ENCODE data around the gene SULT1E1. TPM values are rescaled to one million over a fixed set of nuclear protein-coding genes. Genes with fewer than 3 reads are reported as not detected.

The SULT1E1 gene
- total and polyA plus RNA-seq, 10 of the 15 experiments (the other 5 are each of a cell fraction or from before 2014, with no cell fraction given), result not detected

DNA sequence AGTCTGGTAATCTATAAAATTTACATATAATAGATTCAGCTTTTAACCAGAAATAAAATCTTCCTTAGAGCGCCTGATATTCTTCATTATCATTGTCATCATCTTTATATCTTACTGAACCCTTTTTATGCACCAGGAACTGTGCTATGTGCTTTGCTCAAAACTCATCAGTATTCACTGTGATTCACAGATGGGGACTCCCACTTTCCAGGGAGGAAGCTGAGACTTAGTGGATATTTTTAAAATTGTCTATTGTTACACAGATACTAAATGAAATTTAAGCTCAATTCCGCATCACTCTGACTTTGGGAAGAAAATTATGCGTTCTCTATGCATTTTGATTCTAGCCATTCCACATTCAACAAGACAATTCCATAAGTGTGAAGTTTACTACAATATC is 34.8 kb upstream of the SULT1E1 start:
- ATAC-seq (no peak), DNase-seq (ENCODE audit: low read depth, low spot score) (no peak), FAIRE-seq (no peak)
- Histone ChIP-seq H3K9ac (ENCODE audit: control insufficient read depth, insufficient read depth, low read length) (no peak overlapping the region), H4K20me1 (ENCODE audit: control insufficient read depth, insufficient read depth) (no peaks in the 10 kb centered on the region), H3K27me3 (replicated peaks in 1 of 2; ENCODE audit: control insufficient read depth in 2 of 2, insufficient read depth in 2 of 2, low read length in 1 of 2) (no peaks in the 10 kb centered on the region), H3K27ac (ENCODE audit: control insufficient read depth, insufficient read depth) (no peak overlapping the region), H3K9me3 (replicated peaks; ENCODE audit: control insufficient read depth, insufficient read depth, low read length) (no peaks in the 10 kb centered on the region), H3K36me3 (ENCODE audit: control insufficient read depth in 2 of 2, insufficient read depth in 2 of 2, low read length in 1 of 2) (no peaks in the 10 kb centered on the region), H2AFZ (ENCODE audit: control insufficient read depth, low read depth, low read length) (no peak overlapping the region), H3K4me1 (ENCODE audit: control insufficient read depth, insufficient read depth, low read length) (no peaks in the 10 kb centered on the region), H3K4me2 (ENCODE audit: control insufficient read depth, insufficient read depth) (no peak overlapping the region), H3K79me2 (ENCODE audit: control insufficient read depth, insufficient read depth, low read length) (no peaks in the 10 kb centered on the region), H3K4me3 (no peak overlapping the region)
- POLR2A ChIA-PET, result no interaction called here
- SMC1A ChIA-PET (ENCODE audit: uncharacterized antibody, unreplicated experiment), result interaction anchor here (0.8 to 1.5 kb wide), 4 partner anchors 59 to 611 kb away, joined by 3 to 8 read pairs (median 3); no protein-coding TSS in a partner anchor
- RAD21 ChIA-PET (ENCODE audit: unreplicated experiment), result no interaction called here
- in situ Hi-C loops (cut with MboI), result no loop called here
- BruUV-seq (replicated peaks), result no TSS peak
- intact Hi-C loops (cut with micrococcal nuclease; ENCODE audit: unreplicated experiment), result loop anchor here (5.0 kb wide), 1 partner anchor 613 kb away; no protein-coding TSS in a partner anchor
- CTCF ChIA-PET, result interaction anchor here (0.8 to 2.8 kb wide), 2 partner anchors 282 to 289 kb away, joined by 3 to 19 read pairs; no protein-coding TSS in a partner anchor
- WGBS (ENCODE audit: insufficient coverage, insufficient replicate concordance, low lambda C conversion rate, missing lambda C conversion rate), result 35% methylated on average over 3 of the region's 3 CpGs
- TF ChIP-seq ZNF274 (IDR thresholded peaks at IDR 0.05; ENCODE audit: insufficient read depth, insufficient read length) (no peak), JUND (IDR thresholded peaks at IDR 0.05; ENCODE audit: low read depth, low read length) (no peak), ZNF384 (IDR thresholded peaks at IDR 0.05; ENCODE audit: borderline replicate concordance, low read depth, low read length) (no peak)

DNA sequence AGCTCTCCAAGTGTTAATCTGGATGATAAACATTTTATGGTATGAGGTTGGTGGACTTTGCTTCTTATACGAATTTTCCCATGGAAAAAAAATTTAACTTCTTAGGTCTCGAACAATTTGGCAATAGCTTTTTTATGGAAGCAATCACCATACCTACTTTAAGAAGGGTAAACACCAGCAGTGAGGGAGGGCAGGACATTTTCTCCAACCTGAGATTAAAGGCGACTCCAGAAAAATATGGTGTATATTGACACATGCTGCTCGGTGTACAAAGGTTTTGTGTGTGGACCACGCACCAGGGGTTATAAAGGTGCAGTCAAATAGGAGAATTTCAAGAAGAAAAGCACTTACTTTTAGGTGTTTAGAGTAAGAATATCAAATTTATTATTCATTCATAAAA is 34.2 kb upstream of the SULT1E1 start:
- in situ Hi-C loops (cut with MboI), result no loop called here
- CTCF ChIA-PET, result interaction anchor here (0.8 to 2.8 kb wide), 4 partner anchors 13 to 289 kb away, joined by 3 to 19 read pairs (median 4); no protein-coding TSS in a partner anchor
- TF ChIP-seq, protein P1, sequence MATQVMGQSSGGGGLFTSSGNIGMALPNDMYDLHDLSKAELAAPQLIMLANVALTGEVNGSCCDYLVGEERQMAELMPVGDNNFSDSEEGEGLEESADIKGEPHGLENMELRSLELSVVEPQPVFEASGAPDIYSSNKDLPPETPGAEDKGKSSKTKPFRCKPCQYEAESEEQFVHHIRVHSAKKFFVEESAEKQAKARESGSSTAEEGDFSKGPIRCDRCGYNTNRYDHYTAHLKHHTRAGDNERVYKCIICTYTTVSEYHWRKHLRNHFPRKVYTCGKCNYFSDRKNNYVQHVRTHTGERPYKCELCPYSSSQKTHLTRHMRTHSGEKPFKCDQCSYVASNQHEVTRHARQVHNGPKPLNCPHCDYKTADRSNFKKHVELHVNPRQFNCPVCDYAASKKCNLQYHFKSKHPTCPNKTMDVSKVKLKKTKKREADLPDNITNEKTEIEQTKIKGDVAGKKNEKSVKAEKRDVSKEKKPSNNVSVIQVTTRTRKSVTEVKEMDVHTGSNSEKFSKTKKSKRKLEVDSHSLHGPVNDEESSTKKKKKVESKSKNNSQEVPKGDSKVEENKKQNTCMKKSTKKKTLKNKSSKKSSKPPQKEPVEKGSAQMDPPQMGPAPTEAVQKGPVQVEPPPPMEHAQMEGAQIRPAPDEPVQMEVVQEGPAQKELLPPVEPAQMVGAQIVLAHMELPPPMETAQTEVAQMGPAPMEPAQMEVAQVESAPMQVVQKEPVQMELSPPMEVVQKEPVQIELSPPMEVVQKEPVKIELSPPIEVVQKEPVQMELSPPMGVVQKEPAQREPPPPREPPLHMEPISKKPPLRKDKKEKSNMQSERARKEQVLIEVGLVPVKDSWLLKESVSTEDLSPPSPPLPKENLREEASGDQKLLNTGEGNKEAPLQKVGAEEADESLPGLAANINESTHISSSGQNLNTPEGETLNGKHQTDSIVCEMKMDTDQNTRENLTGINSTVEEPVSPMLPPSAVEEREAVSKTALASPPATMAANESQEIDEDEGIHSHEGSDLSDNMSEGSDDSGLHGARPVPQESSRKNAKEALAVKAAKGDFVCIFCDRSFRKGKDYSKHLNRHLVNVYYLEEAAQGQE (IDR thresholded peaks at IDR 0.05; ENCODE audit: low read depth, low read length), result no peak
- no peak for TF ChIP-seq NFXL1 (IDR thresholded peaks at IDR 0.05; ENCODE audit: borderline replicate concordance)
- no peak for TF ChIP-seq POLR2AphosphoS5 (IDR thresholded peaks at IDR 0.05; ENCODE audit: low read length)
- no peak for TF ChIP-seq GATAD2B (conservative IDR thresholded peaks at IDR 0.05; ENCODE audit: low read depth)
- no peak for TF ChIP-seq TARDBP (IDR thresholded peaks at IDR 0.05; ENCODE audit: borderline replicate concordance)
- TF ChIP-seq TCF3 (IDR thresholded peaks at IDR 0.05; ENCODE audit: borderline replicate concordance, insufficient read depth, low read depth, low read length), result no peak
- no peak for TF ChIP-seq FOXK2 (IDR thresholded peaks at IDR 0.05)
- TF ChIP-seq NR2C1 (IDR thresholded peaks at IDR 0.05), result no peak
- TF ChIP-seq SP1 (IDR thresholded peaks at IDR 0.05; ENCODE audit: low read depth, low read length), result no peak
- TF ChIP-seq MXI1 (IDR thresholded peaks at IDR 0.05; ENCODE audit: low read depth, low read length), result no peak
- TF ChIP-seq CHD2 (IDR thresholded peaks at IDR 0.05; ENCODE audit: borderline replicate concordance, low read depth, low read length), result no peak
- no peak for TF ChIP-seq EZH2 (IDR thresholded peaks at IDR 0.05; ENCODE audit: borderline replicate concordance, control insufficient read depth, low read depth, low read length)
- TF ChIP-seq RAD51 (IDR thresholded peaks at IDR 0.05), result no peak

More for the DNA sequence above, 34.2 kb upstream of the SULT1E1 start:
- intact Hi-C loops (cut with micrococcal nuclease; ENCODE audit: unreplicated experiment), result no loop called here
- no peaks in the 10 kb centered on the region for H4K20me1 ChIP-seq (ENCODE audit: control insufficient read depth, insufficient read depth)
- H3K4me1 ChIP-seq (ENCODE audit: control insufficient read depth, insufficient read depth, low read length), result no peaks in the 10 kb centered on the region
- H3K79me2 ChIP-seq (ENCODE audit: control insufficient read depth, insufficient read depth, low read length), result no peaks in the 10 kb centered on the region
- no peak overlapping the region for H3K27ac ChIP-seq (ENCODE audit: control insufficient read depth, insufficient read depth)
- H3K36me3 ChIP-seq (ENCODE audit: control insufficient read depth in 2 of 2, insufficient read depth in 2 of 2, low read length in 1 of 2), result no peaks in the 10 kb centered on the region
- no peak overlapping the region for H2AFZ ChIP-seq (ENCODE audit: control insufficient read depth, low read depth, low read length)
- H3K4me3 ChIP-seq, result no peak overlapping the region
- no TSS peak for BruUV-seq (replicated peaks)
- no peaks in the 10 kb centered on the region for H3K27me3 ChIP-seq (replicated peaks in 1 of 2; ENCODE audit: control insufficient read depth in 2 of 2, insufficient read depth in 2 of 2, low read length in 1 of 2)
- ChIA-PET POLR2A (no interaction called here), RAD21 (ENCODE audit: unreplicated experiment) (no interaction called here), SMC1A (ENCODE audit: uncharacterized antibody, unreplicated experiment) (interaction anchor here (0.8 to 1.5 kb wide), 4 partner anchors 59 to 611 kb away, joined by 3 to 8 read pairs (median 3); no protein-coding TSS in a partner anchor)
- no peak for ATAC-seq
- no peak for FAIRE-seq
- no peak overlapping the region for H3K4me2 ChIP-seq (ENCODE audit: control insufficient read depth, insufficient read depth)
- H3K9ac ChIP-seq (ENCODE audit: control insufficient read depth, insufficient read depth, low read length), result no peak overlapping the region
- no peak for DNase-seq (ENCODE audit: low read depth, low spot score)
- 22% methylated on average over 5 of the region's 5 CpGs for WGBS (ENCODE audit: insufficient coverage, insufficient replicate concordance, low lambda C conversion rate, missing lambda C conversion rate)
- H3K9me3 ChIP-seq (replicated peaks; ENCODE audit: control insufficient read depth, insufficient read depth, low read length), result no peaks in the 10 kb centered on the region

Data from GM12878 (cell line).